SK-N-SH (cell line): ENCODE data around the gene MAN1A1. TPM values are rescaled to one million over a fixed set of nuclear protein-coding genes. Genes with fewer than 3 reads are reported as not detected.

Experiments used
- CTCF ChIA-PET: fragments of 300-600, 350-600 bp; formaldehyde crosslinking; extraction: SDS; loops from one replicate; lab custom pipeline; 2021; lab: Yijun Ruan, JAX
- POLR2A ChIA-PET: fragments of 350-600 bp; sonication (Branson Sonifier 250); formaldehyde crosslinking; extraction: SDS; loops from one replicate; lab custom pipeline; 2020; ENCODE audit warnings: antibody characterized with exemption, inconsistent platforms; lab: Yijun Ruan, JAX
- DNase-seq: peaks from one replicate; pipeline ENCODE4 v3.0.0; 2012
- H2AFZ ChIP-seq: fragments of 200-600 bp; sonication (generic); 2 replicates; pipeline ENCODE4 v1.8.1; 2016; ENCODE audit warnings: antibody characterized with exemption, mild to moderate bottlenecking, low read depth
- H3F3A ChIP-seq: fragments of 200-600 bp; sonication (generic); replicated peaks from 2 replicates; pipeline ENCODE3; 2016; ENCODE audit warnings: antibody characterized with exemption, mild to moderate bottlenecking; ENCODE audit not compliant: insufficient read depth
- H3K27ac ChIP-seq, 2 experiments: fragments of 200-500 bp in 1 of 2; fragments of 200-600 bp in 1 of 2; sonication (Bioruptor generic) in 1 of 2; sonication (generic), shearing (Covaris generic) in 1 of 2; 2 replicates each; pipeline versions ENCODE4 v1.5.1 to v1.6.1; 2014 to 2016; ENCODE audit warnings: low read depth in 2 of 2, inconsistent platforms in 1 of 2, low read length in 1 of 2, mild to moderate bottlenecking in 1 of 2, mixed read lengths in 1 of 2
- H3K27me3 ChIP-seq: fragments of 200-600 bp; sonication (generic), shearing (Covaris generic); 2 replicates; pipeline ENCODE4 v1.6.1; 2016; ENCODE audit warnings: mixed run types; ENCODE audit not compliant: insufficient read depth
- H3K36me3 ChIP-seq, 2 experiments: fragments of 200-500 bp in 1 of 2; fragments of 200-600 bp in 1 of 2; sonication (Bioruptor generic) in 1 of 2; sonication (generic) in 1 of 2; replicated peaks in 1 of 2; 2 replicates each; pipeline versions ENCODE3 to v1.5.1; 2014 to 2016; ENCODE audit warnings: low read length in 1 of 2, mild to moderate bottlenecking in 1 of 2; ENCODE audit not compliant: insufficient read depth in 2 of 2, control insufficient read depth in 1 of 2
- H3K4me1 ChIP-seq, 2 experiments: fragments of 200-500 bp in 1 of 2; fragments of 200-600 bp in 1 of 2; sonication (Bioruptor generic) in 1 of 2; sonication (generic), shearing (Covaris generic) in 1 of 2; 2 replicates each; pipeline versions ENCODE4 v1.5.1 to v1.6.1; 2014 to 2016; ENCODE audit warnings: low read depth in 1 of 2, low read length in 1 of 2, mixed run types in 1 of 2; ENCODE audit not compliant: insufficient read depth in 2 of 2, control insufficient read depth in 1 of 2
- H3K4me2 ChIP-seq: fragments of 200-600 bp; sonication (generic), shearing (Covaris generic); 2 replicates; pipeline ENCODE4 v1.6.1; 2017; ENCODE audit warnings: mixed run types
- H3K4me3 ChIP-seq, 2 experiments: fragments of 200-500 bp in 1 of 2; fragments of 200-600 bp in 1 of 2; sonication (Bioruptor generic) in 1 of 2; sonication (generic), shearing (Covaris generic) in 1 of 2; 2 replicates each; pipeline versions ENCODE4 v1.5.1 to v1.8.1; 2014 to 2016; ENCODE audit warnings: low read depth in 2 of 2, inconsistent platforms in 1 of 2, low read length in 1 of 2, mild to moderate bottlenecking in 1 of 2, mixed read lengths in 1 of 2, moderate library complexity in 1 of 2
- H3K79me2 ChIP-seq: fragments of 200-600 bp; sonication (generic); 2 replicates; pipeline ENCODE4 v1.8.1; 2017; ENCODE audit warnings: mild to moderate bottlenecking; ENCODE audit not compliant: insufficient read depth
- H3K9ac ChIP-seq: fragments of 200-600 bp; sonication (generic); 2 replicates; pipeline ENCODE4 v1.6.1; 2017; ENCODE audit warnings: mixed run types
- H3K9me2 ChIP-seq: fragments of 200-600 bp; sonication (generic); 2 replicates; pipeline ENCODE4 v1.6.1; 2017; ENCODE audit warnings: mixed run types
- H3K9me3 ChIP-seq: fragments of 200-600 bp; sonication (generic); 2 replicates; pipeline ENCODE4 v1.6.1; 2017; ENCODE audit warnings: mixed run types, mild to moderate bottlenecking, moderate library complexity
- H4K20me1 ChIP-seq: fragments of 200-600 bp; sonication (generic); 2 replicates; pipeline ENCODE4 v1.6.1; 2017; ENCODE audit warnings: mild to moderate bottlenecking, mixed run types; ENCODE audit not compliant: insufficient read depth
- CHD2 ChIP-seq: fragments of 150-350 bp; IDR thresholded peaks from 2 replicates; pipeline ENCODE4 v1.6.1; 2018; ENCODE audit warnings: low read length; ENCODE audit not compliant: partially characterized antibody
- ELF1 ChIP-seq: IDR thresholded peaks from 2 replicates; pipeline ENCODE4 v1.4.0; 2012
- EP300 ChIP-seq, 2 experiments: IDR thresholded peaks; 2 replicates each; pipeline versions ENCODE4 v1.4.0 to v1.6.1; 2012; ENCODE audit warnings: borderline replicate concordance in 1 of 2, low read depth in 1 of 2, low read length in 1 of 2
- FOSL2 ChIP-seq: IDR thresholded peaks from 2 replicates; pipeline ENCODE4 v1.4.0; 2012; ENCODE audit warnings: low read depth, mild to moderate bottlenecking, moderate library complexity, borderline replicate concordance
- GABPA ChIP-seq: IDR thresholded peaks from 2 replicates; pipeline ENCODE4 v1.4.0; 2012; ENCODE audit warnings: low read depth, mild to moderate bottlenecking
- GATA2 ChIP-seq: sonication (generic); formaldehyde crosslinking; IDR thresholded peaks from 2 replicates; pipeline ENCODE4 v1.5.0; 2020; ENCODE audit warnings: mild to moderate bottlenecking, missing genetic modification reagents
- JUND ChIP-seq: IDR thresholded peaks from 2 replicates; pipeline ENCODE4 v1.4.0; 2012
- MAX ChIP-seq: IDR thresholded peaks from 2 replicates; pipeline ENCODE4 v1.4.0; 2012; ENCODE audit warnings: low read depth
- MXI1 ChIP-seq: IDR thresholded peaks from 2 replicates; pipeline ENCODE4 v1.6.1; 2012; ENCODE audit warnings: mild to moderate bottlenecking, low read depth, low read length, improper control_type of control experiment
- NFIC ChIP-seq: IDR thresholded peaks from 2 replicates; pipeline ENCODE4 v1.4.0; 2012; ENCODE audit warnings: borderline replicate concordance
- NRF1 ChIP-seq: IDR thresholded peaks from 2 replicates; pipeline ENCODE4 v1.6.1; 2012; ENCODE audit warnings: low read depth, mild to moderate bottlenecking, low read length
- RAD21 ChIP-seq: IDR thresholded peaks from 2 replicates; pipeline ENCODE4 v1.6.1; 2012; ENCODE audit warnings: mild to moderate bottlenecking, low read length
- REST ChIP-seq: IDR thresholded peaks from 2 replicates; pipeline ENCODE4 v1.6.1; 2012; ENCODE audit warnings: mild to moderate bottlenecking, low read depth, low read length, moderate library complexity
- SMC3 ChIP-seq: IDR thresholded peaks from 2 replicates; pipeline ENCODE4 v1.6.1; 2012; ENCODE audit warnings: low read depth, low read length, improper control_type of control experiment
- TAF1 ChIP-seq: IDR thresholded peaks from 2 replicates; pipeline ENCODE4 v1.6.1; 2012; ENCODE audit warnings: low read depth, mild to moderate bottlenecking, low read length, moderate library complexity, borderline replicate concordance
- YY1 ChIP-seq: IDR thresholded peaks from 2 replicates; pipeline ENCODE4 v1.4.0; 2012; ENCODE audit warnings: low read depth, mild to moderate bottlenecking
- WGBS: methylation state at CpG from one replicate; pipeline ENCODE4 v1.1.6; 2017; ENCODE audit warnings: low lambda C conversion rate; 5-methylcytosine and 5-hydroxymethylcytosine counted together
- polyA plus RNA-seq, 3 experiments: library from polyadenylated mRNA; depleted of rRNA; stranded (reverse); fragments of >200 nt; gene quantifications; 2 replicates each; pipeline ENCODE4 v1.2.3, GENCODE V29; 2012

Gene MAN1A1
- polyA plus RNA-seq, 1 of the 3 experiments (the other 2 are of a cell fraction) = 28.0 TPM

GRCh38 chr6:119201480-119201879, 148.1 kb downstream of the MAN1A1 start (continued):
- TF ChIP-seq REST = no peak
- TF ChIP-seq NRF1 = no peak
- no peak for TF ChIP-seq SMC3
- no peak for TF ChIP-seq FOSL2
- TF ChIP-seq JUND = no peak
- no peak for TF ChIP-seq MXI1
- TF ChIP-seq NFIC = no peak
- no peak for TF ChIP-seq YY1
- TF ChIP-seq, all 33 proteins: peak for 0

- Histone ChIP-seq H3K4me3 (no peak overlapping the region), H3K9me2 (no peaks in the 10 kb centered on the region), H4K20me1 (no peaks in the 10 kb centered on the region), H3K36me3 (peaks cover 9 to 43% of the 10 kb centered on the region in 2 experiments), H3K79me2 (no peaks in the 10 kb centered on the region), H3F3A (no peaks in the 10 kb centered on the region), H2AFZ (no peak overlapping the region), H3K4me2 (no peak overlapping the region), H3K27me3 (no peaks in the 10 kb centered on the region), H3K9me3 (no peaks in the 10 kb centered on the region), H3K9ac (no peak overlapping the region), H3K27ac (no peak overlapping the region), H3K4me1 (peaks cover 0 to 16% of the 10 kb centered on the region in 2 experiments; a peak in 2 of 4 replicates)
- TF ChIP-seq GABPA (no peak), CHD2 (no peak), RAD21 (no peak), ELF1 (no peak), EP300 (IDR thresholded peaks at IDR 0.05; ENCODE audit: borderline replicate concordance in 1 of 2, low read depth in 1 of 2, low read length in 1 of 2) (no peak), GATA2 (no peak), TAF1 (no peak), MAX (no peak)
- ChIA-PET POLR2A (no interaction called here), CTCF (interaction anchor here (0.8 to 1.1 kb wide), 2 partner anchors 10 to 15 kb away, joined by 3 read pairs; no protein-coding TSS in a partner anchor)
- DNase-seq = no peak
- WGBS = 85% methylated on average over 1 of the region's 1 CpG
Observed at GRCh38 chr6:119200512-119201175, 148.9 kb downstream of the MAN1A1 start.
